K562 (cell line): ENCODE data around the gene CHN2. TPM values are rescaled to one million over a fixed set of nuclear protein-coding genes. Genes with fewer than 3 reads are reported as not detected.

Experiments
- ATAC-seq: fragments of 200-7000 bp; cut with Tn5 transposase; 3 replicates; pipeline ENCODE4 v1.9.1; 2020; ENCODE audit warnings: moderate library complexity
- BruUV-seq: library from RNA; stranded (reverse); fragments of 400-500 nt; replicated peaks from 2 replicates; lab custom pipeline; 2021; lab: Mats Ljungman, UMichigan
- CTCF ChIA-PET: fragments of 300-600 bp; formaldehyde crosslinking; extraction: SDS; loops from one replicate; lab custom pipeline; 2021; ENCODE audit warnings: low intra/inter-chr PET ratio; lab: Yijun Ruan, JAX
- POLR2A ChIA-PET: fragments of 300-600, 350-650 bp; sonication (Branson Sonifier 250); formaldehyde crosslinking; extraction: SDS; loops from one replicate; lab custom pipeline; 2021; ENCODE audit warnings: antibody characterized with exemption, inconsistent platforms; lab: Yijun Ruan, JAX
- DNase-seq, 4 experiments: peaks; one replicate each; pipeline versions ENCODE4 v3.0.0 to v3.0.0-alpha.2; 2011 to 2018; ENCODE audit warnings: low spot score in 3 of 4, mixed read lengths in 3 of 4; ENCODE audit errors: extremely low read depth in 1 of 4
- FAIRE-seq: peaks from 2 replicates; lab custom pipeline; 2011; peaks lifted over from hg19 to GRCh38; lab: Jason Lieb, UNC
- H2AFZ ChIP-seq: 2 replicates; pipeline ENCODE4 v1.6.0; 2011; ENCODE audit warnings: low read depth, low read length, control low read depth, inconsistent platforms
- H3K27ac ChIP-seq: fragments of 200-600 bp; 3 replicates; pipeline ENCODE4 v1.8.0; 2011; ENCODE audit warnings: low read depth, mild to moderate bottlenecking, control low read depth, inconsistent platforms, low read length, moderate library complexity, mixed read lengths; ENCODE audit errors: extremely low read depth
- H3K27me3 ChIP-seq, 2 experiments: fragments of 300-600 bp in 1 of 2; 2 replicates in 1 of 2; 3 replicates in 1 of 2; pipeline versions ENCODE4 v1.6.0 to v1.8.0; 2011; ENCODE audit warnings: inconsistent platforms in 2 of 2, low read length in 2 of 2, mild to moderate bottlenecking in 1 of 2, mixed read lengths in 1 of 2, moderate library complexity in 1 of 2; ENCODE audit not compliant: control insufficient read depth in 2 of 2, insufficient read depth in 2 of 2
- H3K36me3 ChIP-seq: fragments of 300-600 bp; 3 replicates; pipeline ENCODE4 v1.8.0; 2011; ENCODE audit warnings: mild to moderate bottlenecking, low read length, inconsistent platforms; ENCODE audit not compliant: control insufficient read depth, insufficient read depth
- H3K4me1 ChIP-seq, 2 experiments: fragments of 200-600 bp in 1 of 2; replicated peaks in 1 of 2; 2 replicates in 1 of 2; 3 replicates in 1 of 2; pipeline versions ENCODE4 v1.5.1 to v1.8.0; 2011; ENCODE audit warnings: inconsistent platforms in 2 of 2, low read length in 2 of 2, mild to moderate bottlenecking in 1 of 2, mixed read lengths in 1 of 2, moderate library complexity in 1 of 2; ENCODE audit not compliant: control insufficient read depth in 2 of 2, insufficient read depth in 2 of 2
- H3K4me2 ChIP-seq: 2 replicates; pipeline ENCODE4 v1.6.1; 2011; ENCODE audit warnings: low read length, control low read depth, inconsistent platforms, mixed read lengths; ENCODE audit not compliant: insufficient read depth
- H3K4me3 ChIP-seq: fragments of 200-600 bp; sonication (generic), shearing (Covaris generic); 2 replicates; pipeline ENCODE4 v1.5.1; 2016; ENCODE audit warnings: control low read depth, inconsistent platforms
- H3K79me2 ChIP-seq: fragments of 200-600 bp; 3 replicates; pipeline ENCODE4 v1.8.0; 2011; ENCODE audit warnings: low read length, inconsistent platforms; ENCODE audit not compliant: control insufficient read depth, insufficient read depth
- H3K9ac ChIP-seq, 2 experiments: 2 replicates each; pipeline versions ENCODE4 v1.6.0 to v1.6.1; 2011; ENCODE audit warnings: low read depth in 2 of 2, low read length in 2 of 2, control low read depth in 1 of 2, inconsistent platforms in 1 of 2, mild to moderate bottlenecking in 1 of 2, mixed read lengths in 1 of 2; ENCODE audit not compliant: insufficient read depth in 1 of 2
- H3K9me1 ChIP-seq: one replicate; pipeline ENCODE4 v1.6.0; 2011; ENCODE audit warnings: inconsistent platforms, mild to moderate bottlenecking, low read length, moderate library complexity; ENCODE audit not compliant: control insufficient read depth, insufficient read depth
- H3K9me3 ChIP-seq: replicated peaks from 2 replicates; pipeline ENCODE4 v1.5.1; 2011; ENCODE audit warnings: low read depth, low read length, inconsistent platforms; ENCODE audit not compliant: control insufficient read depth, insufficient read depth
- H4K20me1 ChIP-seq: replicated peaks from 2 replicates; pipeline ENCODE4 v1.6.1; 2011; ENCODE audit warnings: low read length, inconsistent platforms, mixed read lengths; ENCODE audit not compliant: control insufficient read depth, insufficient read depth
- ARHGAP35 ChIP-seq: fragments of 450-650 bp; IDR thresholded peaks from 2 replicates; pipeline ENCODE4 v1.6.1; 2018; ENCODE audit not compliant: partially characterized antibody
- CSDE1 ChIP-seq, 2 experiments: fragments of 450-650 bp; IDR thresholded peaks; 2 replicates each; pipeline ENCODE4 v1.6.1; 2016; ENCODE audit warnings: mild to moderate bottlenecking in 1 of 2
- FOXA3 ChIP-seq, 2 experiments: fragments of 450-650 bp in 1 of 2; sonication (generic) in 1 of 2; formaldehyde crosslinking; IDR thresholded peaks in 1 of 2; conservative IDR thresholded peaks in 1 of 2; 2 replicates each; pipeline versions ENCODE4 v1.4.0 to v1.8.0; 2020 to 2022; ENCODE audit warnings: mild to moderate bottlenecking in 2 of 2, missing genetic modification reagents in 1 of 2
- FOXK2 ChIP-seq, 2 experiments: fragments of 450-650 bp; IDR thresholded peaks in 1 of 2; conservative IDR thresholded peaks in 1 of 2; 2 replicates each; pipeline ENCODE4 v1.6.1; 2016; ENCODE audit warnings: low read depth in 2 of 2, mild to moderate bottlenecking in 1 of 2
- HNRNPH1 ChIP-seq: fragments of 200-400 bp; formaldehyde crosslinking; optimal IDR thresholded peaks from 2 replicates; pipeline ENCODE3; 2017; ENCODE audit warnings: low read depth, mild to moderate bottlenecking, low read length, moderate library complexity
- ILF3 ChIP-seq: fragments of 450-650 bp; IDR thresholded peaks from 2 replicates; pipeline ENCODE4 v1.6.1; 2018; ENCODE audit warnings: antibody characterized with exemption, mild to moderate bottlenecking, moderate library complexity, borderline replicate concordance
- MCM3 ChIP-seq: fragments of 450-650 bp; IDR thresholded peaks from 2 replicates; pipeline ENCODE4 v1.6.1; 2016
- MTF1 ChIP-seq: fragments of 250-450 bp; sonication (Bioruptor Pico); IDR thresholded peaks from 2 replicates; pipeline ENCODE4 v1.9.0; 2021; ENCODE audit warnings: moderate library complexity, mild to moderate bottlenecking, inconsistent platforms, borderline replicate concordance
- TAF7 ChIP-seq: fragments of 450-650 bp; IDR thresholded peaks from 2 replicates; pipeline ENCODE4 v1.6.1; 2016; ENCODE audit warnings: missing genetic modification characterization, missing compliant biosample characterization
- TAL1 ChIP-seq: fragments of 450-650 bp; IDR thresholded peaks from 2 replicates; pipeline ENCODE4 v1.6.1; 2016; ENCODE audit warnings: mild to moderate bottlenecking
- TARDBP ChIP-seq: fragments of 450-650 bp; IDR thresholded peaks from 2 replicates; pipeline ENCODE4 v1.6.1; 2016
- TCFL5 ChIP-seq: fragments of 250-450 bp; sonication (Bioruptor Pico); conservative IDR thresholded peaks from 2 replicates; pipeline ENCODE4 v1.6.1; 2021; ENCODE audit warnings: mild to moderate bottlenecking, moderate library complexity, matching md5 sums
- TFAM ChIP-seq: fragments of 250-450 bp; sonication (Bioruptor Pico); conservative IDR thresholded peaks from 2 replicates; pipeline ENCODE4 v1.5.0; 2021; ENCODE audit warnings: mild to moderate bottlenecking, moderate library complexity
- ZNF263 ChIP-seq: sonication (generic); formaldehyde crosslinking; IDR thresholded peaks from 2 replicates; pipeline ENCODE4 v1.8.0; 2022; ENCODE audit warnings: mild to moderate bottlenecking, missing genetic modification reagents, borderline replicate concordance
- ZNF408 ChIP-seq: fragments of 250-450 bp; sonication (Bioruptor Pico); IDR thresholded peaks from 2 replicates; pipeline ENCODE4 v1.4.0; 2020; ENCODE audit warnings: low read depth, mild to moderate bottlenecking, moderate library complexity
- ZNF507 ChIP-seq: conservative IDR thresholded peaks from 2 replicates; pipeline ENCODE4 v1.6.1; 2017; ENCODE audit warnings: missing genetic modification characterization, missing compliant biosample characterization
- ZNF766 ChIP-seq: fragments of 200-800 bp; sonication (Bioruptor generic); conservative IDR thresholded peaks from 2 replicates; pipeline ENCODE4 v1.6.1; 2016; ENCODE audit warnings: missing genetic modification characterization, missing compliant biosample characterization
- WGBS: fragments of 100-300 bp; shearing (Covaris generic); methylation state at CpG from one replicate; pipeline ENCODE4 v1.1.6; 2016; ENCODE audit warnings: low coverage, mixed read lengths; ENCODE audit not compliant: insufficient coverage; ENCODE audit errors: missing lambda C conversion rate; 5-methylcytosine and 5-hydroxymethylcytosine counted together
- in situ Hi-C: fragments of 300-500 bp; cut with MboI; formaldehyde crosslinking; loops from 4 replicates; pipeline ENCODE4 v1.15.0; 2018; ENCODE audit warnings: inconsistent platforms, mixed read lengths
- intact Hi-C: fragments of 100-400 bp; cut with micrococcal nuclease; formaldehyde crosslinking; loops from 2 replicates; pipeline ENCODE4 v1.14.2; 2022
- polyA plus RNA-seq, 8 experiments: library from polyadenylated mRNA; depleted of rRNA in 4 of 8; stranded (reverse) in 5 of 8; unstranded in 3 of 8; fragments of >200 nt; fragmentation: Nextera tagmentation in 2 of 8; fragmentation: Illumina TruSeq in 1 of 8; extraction: Ambion mirVana in 2 of 8; extraction: Trizol in 1 of 8; gene quantifications; 2 replicates each; pipeline versions ENCODE4 v1.2.1 to v1.2.3, GENCODE V29; 2011 to 2014; ENCODE audit warnings: inconsistent platforms in 1 of 8, missing spikeins in 1 of 8
- total RNA-seq, 7 experiments: library from RNA; depleted of rRNA in 6 of 7; stranded (reverse); fragments of >200 nt in 6 of 7; fragmentation: Illumina TruSeq in 2 of 7; extraction: Trizol in 2 of 7; gene quantifications; 2 replicates each; pipeline versions ENCODE4 v1.2.1 to v1.2.3, GENCODE V29; 2011 to 2021; ENCODE audit warnings: low replicate concordance in 1 of 7
- TF ChIP-seq, protein P1 (sequence below): IDR thresholded peaks from 2 replicates; pipeline ENCODE4 v1.6.1; 2016; ENCODE audit warnings: missing genetic modification characterization, missing compliant biosample characterization
- TF ChIP-seq, protein P2 (sequence below), 2 experiments: fragments of 450-650 bp in 1 of 2; sonication (generic) in 1 of 2; formaldehyde crosslinking in 1 of 2; IDR thresholded peaks in 1 of 2; conservative IDR thresholded peaks in 1 of 2; 2 replicates each; pipeline versions ENCODE4 v1.6.1 to v1.8.1; 2016 to 2023; ENCODE audit warnings: mild to moderate bottlenecking in 2 of 2, moderate library complexity in 2 of 2, inconsistent platforms in 1 of 2, missing genetic modification reagents in 1 of 2

CHN2 gene
- total and polyA plus RNA-seq, 9 of the 15 experiments (the other 6 are each of a cell fraction or from before 2014, with no cell fraction given) = 0.12 to 2.1 (median 0.31) TPM; not detected in 1

DNA sequence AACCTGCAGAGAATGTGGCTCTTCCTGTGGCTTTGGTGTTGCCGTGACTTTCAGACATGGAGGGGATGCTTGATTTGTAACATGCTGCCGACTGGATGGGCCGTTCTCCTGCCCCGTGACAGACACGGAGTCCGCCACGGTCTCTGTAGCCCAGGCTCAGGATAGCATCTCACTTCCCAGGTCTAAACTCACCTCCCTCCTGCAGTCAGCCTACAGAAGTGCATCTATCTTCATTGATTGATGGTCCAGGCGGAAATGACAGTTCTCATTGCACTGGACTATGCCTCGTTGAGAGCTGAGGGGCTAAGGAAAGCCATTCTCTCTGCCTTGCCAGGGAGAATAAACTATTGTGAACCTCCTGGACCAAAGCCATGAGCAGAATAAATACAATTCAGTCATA, 77.5 kb downstream of the CHN2 start (continued):
- no peak for TF ChIP-seq ILF3
- TF ChIP-seq TAL1 = no peak
- TF ChIP-seq ZNF766 = no peak
- no peak for TF ChIP-seq ZNF263 (CRISPR knock-in tag)
- TF ChIP-seq FOXA3 (CRISPR knock-in tag; conservative IDR thresholded peaks at IDR 0.05 in 1 of 2, IDR thresholded peaks at IDR 0.05 in 1 of 2) = no peak
- TF ChIP-seq, protein P1, sequence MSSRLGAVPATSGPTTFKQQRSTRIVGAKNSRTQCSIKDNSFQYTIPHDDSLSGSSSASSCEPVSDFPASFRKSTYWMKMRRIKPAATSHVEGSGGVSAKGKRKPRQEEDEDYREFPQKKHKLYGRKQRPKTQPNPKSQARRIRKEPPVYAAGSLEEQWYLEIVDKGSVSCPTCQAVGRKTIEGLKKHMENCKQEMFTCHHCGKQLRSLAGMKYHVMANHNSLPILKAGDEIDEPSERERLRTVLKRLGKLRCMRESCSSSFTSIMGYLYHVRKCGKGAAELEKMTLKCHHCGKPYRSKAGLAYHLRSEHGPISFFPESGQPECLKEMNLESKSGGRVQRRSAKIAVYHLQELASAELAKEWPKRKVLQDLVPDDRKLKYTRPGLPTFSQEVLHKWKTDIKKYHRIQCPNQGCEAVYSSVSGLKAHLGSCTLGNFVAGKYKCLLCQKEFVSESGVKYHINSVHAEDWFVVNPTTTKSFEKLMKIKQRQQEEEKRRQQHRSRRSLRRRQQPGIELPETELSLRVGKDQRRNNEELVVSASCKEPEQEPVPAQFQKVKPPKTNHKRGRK (tag) = no peak

DNA sequence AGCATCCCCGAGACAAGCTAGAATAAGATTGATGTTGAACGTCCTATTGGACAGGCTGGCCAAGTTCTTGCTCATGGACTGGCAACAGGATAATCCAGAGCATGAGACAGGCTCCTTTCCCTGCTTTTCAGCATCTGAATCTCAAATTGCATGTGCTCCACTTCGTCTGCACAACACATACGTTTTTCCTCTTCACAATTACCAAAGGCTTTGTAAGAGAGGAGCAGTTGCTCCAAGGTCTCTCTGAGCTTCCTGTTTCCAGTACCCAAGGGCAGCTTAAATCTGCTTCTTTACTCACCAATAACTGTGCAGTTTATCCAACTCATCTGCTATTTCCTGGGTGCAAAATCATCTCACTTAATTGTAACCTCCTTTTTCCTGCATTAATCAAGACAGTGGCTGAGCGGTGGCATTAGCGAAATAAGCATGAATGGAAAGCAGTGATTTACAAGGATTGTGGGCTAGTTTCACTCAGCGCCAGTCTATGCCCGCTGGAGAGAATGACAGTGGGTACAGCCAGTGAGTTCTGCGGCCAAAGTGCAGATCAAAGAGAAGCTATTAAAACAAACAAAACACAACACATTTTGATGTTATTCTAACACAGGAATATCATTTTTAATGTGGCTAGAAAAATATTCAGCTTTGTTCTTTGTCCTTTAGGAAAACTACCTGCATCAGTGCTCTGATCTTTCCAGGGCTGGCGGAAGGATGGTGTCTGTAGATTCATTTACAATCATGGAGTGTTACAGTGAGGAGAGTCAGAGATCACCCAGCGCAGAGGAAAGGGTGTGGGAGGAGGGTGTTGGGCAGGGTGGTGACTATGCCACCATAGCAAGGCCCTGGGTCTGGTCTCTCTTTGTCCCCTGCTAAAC, 79.8 kb downstream of the CHN2 start:
- no peaks in the 10 kb centered on the region for H3K9me1 ChIP-seq
- in situ Hi-C loops (no loop called here), intact Hi-C loops (no loop called here)
- no peak for FAIRE-seq
- no peak for ATAC-seq
- ChIA-PET POLR2A (interaction anchor here (0.8 kb wide), 1 partner anchor 44 kb away, joined by 3 read pairs; no protein-coding TSS in a partner anchor), CTCF (no interaction called here)
- no peak overlapping the region for H3K4me2 ChIP-seq
- H3K27ac ChIP-seq = no peak overlapping the region
- H3K79me2 ChIP-seq = no peaks in the 10 kb centered on the region
- WGBS = 5% methylated on average over 11 of the region's 11 CpGs
- no peak overlapping the region for H3K9ac ChIP-seq
- no peaks in the 10 kb centered on the region for H3K9me3 ChIP-seq
- H3K4me1 ChIP-seq = no peaks in the 10 kb centered on the region
- BruUV-seq = no TSS peak
- H3K4me3 ChIP-seq = no peak overlapping the region
- no peak for DNase-seq
- H3K27me3 ChIP-seq = peaks cover 0 to 14% of the 10 kb centered on the region in 2 experiments; a peak in 2 of 5 replicates
- H3K36me3 ChIP-seq = no peaks in the 10 kb centered on the region
- H4K20me1 ChIP-seq = no peaks in the 10 kb centered on the region; the same call in 1 of the 2 replicates
- no peak overlapping the region for H2AFZ ChIP-seq
- TF ChIP-seq TARDBP (no peak), TFAM (CRISPR knock-in tag) (no peak), FOXK2 (conservative IDR thresholded peaks at IDR 0.05 in 1 of 2, IDR thresholded peaks at IDR 0.05 in 1 of 2; ENCODE audit: low read depth in 2 of 2) (no peak), HNRNPH1 (no peak), MTF1 (CRISPR knock-in tag) (no peak), ZNF507 (tag) (no peak), CSDE1 (IDR thresholded peaks at IDR 0.05) (no peak), ARHGAP35 (no peak), MCM3 (no peak), ZNF408 (no peak), TAL1 (no peak), TCFL5 (no peak), TAF7 (no peak)
- TF ChIP-seq, protein P2, sequence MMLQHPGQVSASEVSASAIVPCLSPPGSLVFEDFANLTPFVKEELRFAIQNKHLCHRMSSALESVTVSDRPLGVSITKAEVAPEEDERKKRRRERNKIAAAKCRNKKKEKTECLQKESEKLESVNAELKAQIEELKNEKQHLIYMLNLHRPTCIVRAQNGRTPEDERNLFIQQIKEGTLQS (IDR thresholded peaks at IDR 0.05) = no peak
- TF ChIP-seq, protein P2 (CRISPR knock-in tag; conservative IDR thresholded peaks at IDR 0.05) = no peak
